Lower leg skin (tissue), 4 donors: ENCODE results near the gene PRXL2B. TPM values are rescaled to one million over a fixed set of nuclear protein-coding genes. Genes with fewer than 3 reads are reported as not detected.

Experiments used
- DNase-seq, 2 donors: peaks; one replicate each; pipeline ENCODE4 v3.0.0-alpha.2; 2019; ENCODE audit warnings: low spot score in 2 of 2
- H3K4me3 ChIP-seq: fragments of 200-600 bp; sonication (generic); 2 replicates; pipeline ENCODE4 v1.5.1; 2017; ENCODE audit warnings: mild to moderate bottlenecking, low read depth; ENCODE audit not compliant: poor library complexity, severe bottlenecking
- CTCF ChIP-seq, 3 donors: fragments of 450-650 bp; IDR thresholded peaks; one replicate each; pipeline ENCODE4 v1.5.1; 2016; ENCODE audit warnings: antibody characterized with exemption in 3 of 3, mild to moderate bottlenecking in 3 of 3, moderate library complexity in 2 of 3
- POLR2A ChIP-seq, 2 donors: fragments of 450-650 bp; IDR thresholded peaks; one replicate each; pipeline ENCODE4 v1.6.1; 2016 to 2017; ENCODE audit warnings: antibody characterized with exemption in 2 of 2, mild to moderate bottlenecking in 1 of 2, moderate library complexity in 1 of 2
- WGBS, 2 donors: methylation state at CpG; one replicate each; pipeline ENCODE4 v1.1.5; 2018; 5-methylcytosine and 5-hydroxymethylcytosine counted together
- intact Hi-C: fragments of 100-400 bp; cut with DNase I; formaldehyde crosslinking; loops from one replicate; pipeline ENCODE4 v1.15.0; 2023; ENCODE audit warnings: low total_unique reads
- total RNA-seq, 4 donors: library from RNA; depleted of rRNA; stranded (reverse); fragments of >200 nt; gene quantifications; one replicate each; pipeline ENCODE4 v1.1.0, GENCODE V29; 2016

PRXL2B gene
- total RNA-seq, 4 donors from 2014 or later, result 5.6 to 16.4 (median 12.0) TPM

- no peak overlapping the region for H3K4me3 ChIP-seq
- intact Hi-C loops, result no loop called here
- WGBS, 2 donors, result 54 to 70% methylated on average over 4 of the region's 4 CpGs
- TF ChIP-seq POLR2A (IDR thresholded peaks at IDR 0.05), result no peak
- no peak for TF ChIP-seq CTCF (IDR thresholded peaks at IDR 0.05)
- DNase-seq, result no peak
Observed at GRCh38 chr1:2578758-2579118, 7.8 kb upstream of the PRXL2B start.

- 86 to 91% methylated on average over 10 of the region's 10 CpGs for WGBS, 2 donors
- no peak for DNase-seq
- no peak for TF ChIP-seq CTCF (IDR thresholded peaks at IDR 0.05)
- H3K4me3 ChIP-seq, result no peak overlapping the region
- intact Hi-C loops, result no loop called here
Observed at GRCh38 chr1:2580691-2581090, 5.9 kb upstream of the PRXL2B start.

- TF ChIP-seq CTCF (IDR thresholded peaks at IDR 0.05) (no peak), POLR2A (IDR thresholded peaks at IDR 0.05) (no peak)
- intact Hi-C loops, result no loop called here
- DNase-seq, result no peak
- 65 to 67% methylated on average over 7 of the region's 7 CpGs for WGBS, 2 donors
- H3K4me3 ChIP-seq, result no peak overlapping the region
Observed at GRCh38 chr1:2582391-2582790, 4.2 kb upstream of the PRXL2B start.

GRCh38 chr1:2583331-2583791 lies 3.2 kb upstream of the PRXL2B start:
- intact Hi-C loops, result no loop called here
- TF ChIP-seq CTCF (IDR thresholded peaks at IDR 0.05) (no peak), POLR2A (IDR thresholded peaks at IDR 0.05) (no peak)
- DNase-seq, result no peak
- 74 to 81% methylated on average over 5 of the region's 5 CpGs for WGBS, 2 donors
- H3K4me3 ChIP-seq, result no peak overlapping the region

GRCh38 chr1:2583871-2584351 lies 2.7 kb upstream of the PRXL2B start:
- intact Hi-C loops, result no loop called here
- WGBS, 2 donors, result 68 to 74% methylated on average over 14 of the region's 14 CpGs
- no peak overlapping the region for H3K4me3 ChIP-seq
- DNase-seq, result no peak
- TF ChIP-seq CTCF (IDR thresholded peaks at IDR 0.05) (no peak), POLR2A (IDR thresholded peaks at IDR 0.05) (no peak)

GRCh38 chr1:2584686-2585317 lies 1.8 kb upstream of the PRXL2B start:
- H3K4me3 ChIP-seq, result no peak overlapping the region
- no peak for TF ChIP-seq CTCF (IDR thresholded peaks at IDR 0.05)
- TF ChIP-seq POLR2A (IDR thresholded peaks at IDR 0.05), result no peak
- WGBS, 2 donors, result 52 to 56% methylated on average over 12 of the region's 12 CpGs
- DNase-seq, result no peak
- intact Hi-C loops, result no loop called here
